Stimulated activated CD8-positive, alpha-beta memory T cell treated with anti-CD3 and anti-CD28 coated beads, Interleukin-4, amount 100 ng/mL, for 1 hour (primary cell): ENCODE results near the gene HMCN1.
"Not testable (repeated sequence)": the region's sequence is repeated elsewhere in the genome, so short reads cannot be mapped to it uniquely, and the experiment has no call there.

Source experiments
- DNase-seq, 2 donors: peaks; one replicate each; pipeline ENCODE4 v3.0.0-alpha.2; 2020; ENCODE audit warnings: low read depth in 2 of 2, low spot score in 1 of 2

The HMCN1 gene

GRCh38 chr1:185739967-185740366 lies 5.8 kb downstream of the HMCN1 start:
- no peak for DNase-seq

- no peak for DNase-seq
Measured at GRCh38 chr1:185741551-185741950, 7.4 kb downstream of the HMCN1 start.

GRCh38 chr1:185742403-185742802 lies 8.2 kb downstream of the HMCN1 start:
- DNase-seq: no peak

- DNase-seq: no peak
Measured at GRCh38 chr1:185745165-185745564, 11.0 kb downstream of the HMCN1 start.

- DNase-seq: no peak
Measured at GRCh38 chr1:185759061-185759460, 24.9 kb downstream of the HMCN1 start.

GRCh38 chr1:185761841-185762240 lies 27.6 kb downstream of the HMCN1 start:
- DNase-seq: no peak

GRCh38 chr1:185767508-185768120 lies 33.4 kb downstream of the HMCN1 start:
- DNase-seq: no peak

- no peak for DNase-seq
Measured at GRCh38 chr1:185768371-185768770, 34.2 kb downstream of the HMCN1 start.

GRCh38 chr1:185769136-185769535 lies 34.9 kb downstream of the HMCN1 start:
- no peak for DNase-seq

- no peak for DNase-seq
Measured at GRCh38 chr1:185774394-185774793, 40.2 kb downstream of the HMCN1 start.

- no peak for DNase-seq
Measured at GRCh38 chr1:185775501-185775900, 41.3 kb downstream of the HMCN1 start.

GRCh38 chr1:185776522-185776921 lies 42.3 kb downstream of the HMCN1 start:
- DNase-seq: no peak

GRCh38 chr1:185783860-185784259 lies 49.7 kb downstream of the HMCN1 start:
- DNase-seq: not testable (repeated sequence)

- DNase-seq: no peak
Measured at GRCh38 chr1:185785586-185785985, 51.4 kb downstream of the HMCN1 start.

- DNase-seq: no peak
Measured at GRCh38 chr1:185786524-185786923, 52.3 kb downstream of the HMCN1 start.

- no peak for DNase-seq
Measured at GRCh38 chr1:185787238-185787637, 53.0 kb downstream of the HMCN1 start.

GRCh38 chr1:185788386-185788785 lies 54.2 kb downstream of the HMCN1 start:
- DNase-seq: no peak

GRCh38 chr1:185789501-185790193 lies 55.5 kb downstream of the HMCN1 start:
- DNase-seq: no peak

- DNase-seq: no peak
Measured at GRCh38 chr1:185790194-185790735, 56.1 kb downstream of the HMCN1 start.

GRCh38 chr1:185792040-185792439 lies 57.8 kb downstream of the HMCN1 start:
- DNase-seq: no peak

- not testable (repeated sequence) for DNase-seq
Measured at GRCh38 chr1:185794495-185794894, 60.3 kb downstream of the HMCN1 start.

- DNase-seq: no peak
Measured at GRCh38 chr1:185795181-185795580, 61.0 kb downstream of the HMCN1 start.

GRCh38 chr1:185798505-185798904 lies 64.3 kb downstream of the HMCN1 start:
- no peak for DNase-seq
